ENCODE results near the gene EXOC6.

Gene EXOC6

DNA sequence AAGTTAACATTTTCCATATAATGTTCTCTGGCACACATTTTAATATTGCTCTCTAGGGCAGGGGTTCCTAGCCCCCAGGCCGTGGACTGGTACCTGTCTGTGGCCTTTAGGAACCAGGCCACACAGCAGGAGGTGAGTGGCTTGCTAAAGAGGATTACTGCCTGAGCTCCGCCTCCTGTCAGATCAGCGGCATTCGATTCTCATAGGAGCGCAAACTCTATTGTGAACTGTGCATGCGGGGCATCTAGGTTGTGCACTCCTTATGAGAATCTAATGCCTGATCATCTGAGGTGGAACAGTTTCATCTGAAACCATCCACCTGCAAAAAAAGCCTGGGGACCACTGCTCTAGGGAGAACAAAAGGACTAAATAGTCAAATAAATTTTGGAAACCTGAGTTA is 65.7 kb downstream of the EXOC6 start:
- H3K79me2 ChIP-seq (ENCODE audit: insufficient read depth, low read depth): no peaks in the 10 kb centered on the region

DNA sequence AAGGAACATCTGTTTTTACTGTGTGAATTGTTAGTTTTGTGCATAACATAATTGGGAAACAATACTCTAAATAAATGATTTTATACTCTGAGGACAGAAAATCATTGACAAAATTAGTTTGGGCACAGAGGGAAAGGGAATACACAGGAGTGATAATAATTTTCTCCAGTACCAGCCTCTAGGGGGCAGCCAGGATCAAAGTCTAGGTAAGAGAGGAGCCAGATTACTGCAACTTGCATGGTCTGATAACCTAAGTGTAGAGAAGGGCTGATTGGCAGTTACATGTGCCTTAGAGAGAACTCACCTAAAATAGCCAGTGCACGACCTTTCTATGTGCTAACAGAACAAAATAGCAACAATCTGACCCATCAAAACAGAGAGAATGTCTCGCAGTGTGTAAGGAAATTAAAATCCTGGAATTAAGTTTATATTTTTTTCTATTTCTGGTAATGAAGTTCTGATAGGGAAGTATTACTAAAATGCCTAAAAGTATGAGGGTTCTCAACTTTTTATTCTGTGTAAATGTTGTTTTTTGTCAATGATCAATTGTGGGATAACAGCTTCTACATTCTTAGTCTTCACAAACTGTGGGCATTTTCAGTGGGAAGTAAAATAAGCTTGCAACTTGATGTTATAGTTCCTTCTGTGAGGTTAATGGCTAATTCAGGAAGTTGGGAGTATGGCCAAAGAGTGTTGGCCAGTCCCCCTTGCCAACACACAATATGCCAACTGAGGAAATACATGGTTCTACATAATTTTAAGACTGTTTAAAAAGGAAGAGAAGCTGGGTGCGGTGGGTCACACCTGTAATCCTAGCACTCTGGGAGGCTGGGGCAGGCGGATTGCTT is 66.4 kb downstream of the EXOC6 start:
- TF ChIP-seq, protein P1, sequence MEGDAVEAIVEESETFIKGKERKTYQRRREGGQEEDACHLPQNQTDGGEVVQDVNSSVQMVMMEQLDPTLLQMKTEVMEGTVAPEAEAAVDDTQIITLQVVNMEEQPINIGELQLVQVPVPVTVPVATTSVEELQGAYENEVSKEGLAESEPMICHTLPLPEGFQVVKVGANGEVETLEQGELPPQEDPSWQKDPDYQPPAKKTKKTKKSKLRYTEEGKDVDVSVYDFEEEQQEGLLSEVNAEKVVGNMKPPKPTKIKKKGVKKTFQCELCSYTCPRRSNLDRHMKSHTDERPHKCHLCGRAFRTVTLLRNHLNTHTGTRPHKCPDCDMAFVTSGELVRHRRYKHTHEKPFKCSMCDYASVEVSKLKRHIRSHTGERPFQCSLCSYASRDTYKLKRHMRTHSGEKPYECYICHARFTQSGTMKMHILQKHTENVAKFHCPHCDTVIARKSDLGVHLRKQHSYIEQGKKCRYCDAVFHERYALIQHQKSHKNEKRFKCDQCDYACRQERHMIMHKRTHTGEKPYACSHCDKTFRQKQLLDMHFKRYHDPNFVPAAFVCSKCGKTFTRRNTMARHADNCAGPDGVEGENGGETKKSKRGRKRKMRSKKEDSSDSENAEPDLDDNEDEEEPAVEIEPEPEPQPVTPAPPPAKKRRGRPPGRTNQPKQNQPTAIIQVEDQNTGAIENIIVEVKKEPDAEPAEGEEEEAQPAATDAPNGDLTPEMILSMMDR (conservative IDR thresholded peaks at IDR 0.05; ENCODE audit: low read depth, low read length): peak; percentile 78

More for the DNA sequence above, 65.7 kb downstream of the EXOC6 start:
- TF ChIP-seq, protein P1 (conservative IDR thresholded peaks at IDR 0.05; ENCODE audit: low read depth, low read length): no peak
- H3K27ac ChIP-seq: no peak overlapping the region
- H4K20me1 ChIP-seq (ENCODE audit: insufficient read depth): no peaks in the 10 kb centered on the region
- H3K4me1 ChIP-seq (ENCODE audit: low read depth, poor library complexity, severe bottlenecking): peaks cover 10% of the 10 kb centered on the region
- no peaks in the 10 kb centered on the region for H3K36me3 ChIP-seq (ENCODE audit: insufficient read depth)
- H3K4me2 ChIP-seq: no peak overlapping the region
- H2AFZ ChIP-seq (ENCODE audit: low read depth): no peak overlapping the region
- H3K27me3 ChIP-seq (ENCODE audit: insufficient read depth, low read depth): no peaks in the 10 kb centered on the region
- no peak overlapping the region for H3K4me3 ChIP-seq (IDR thresholded peaks at IDR 0.05; ENCODE audit: insufficient read depth, low read depth, low read length)
- H3K9ac ChIP-seq: no peak overlapping the region

GRCh38 chr10:92915892-92916291 is 67.6 kb downstream of the EXOC6 start:
- H3K36me3 ChIP-seq (ENCODE audit: insufficient read depth): no peaks in the 10 kb centered on the region
- H3K4me2 ChIP-seq: no peak overlapping the region
- H3K79me2 ChIP-seq (ENCODE audit: insufficient read depth, low read depth): no peaks in the 10 kb centered on the region
- H3K27ac ChIP-seq: no peak overlapping the region
- H3K4me1 ChIP-seq (ENCODE audit: low read depth, poor library complexity, severe bottlenecking): peaks cover 10% of the 10 kb centered on the region
- H2AFZ ChIP-seq (ENCODE audit: low read depth): no peak overlapping the region
- no peaks in the 10 kb centered on the region for H3K27me3 ChIP-seq (ENCODE audit: insufficient read depth, low read depth)
- TF ChIP-seq, protein P1 (conservative IDR thresholded peaks at IDR 0.05; ENCODE audit: low read depth, low read length): no peak
- no peak overlapping the region for H3K4me3 ChIP-seq (IDR thresholded peaks at IDR 0.05; ENCODE audit: insufficient read depth, low read depth, low read length)
- H3K9ac ChIP-seq: no peak overlapping the region
- no peaks in the 10 kb centered on the region for H4K20me1 ChIP-seq (ENCODE audit: insufficient read depth)

More for the DNA sequence above, 66.4 kb downstream of the EXOC6 start:
- no peak overlapping the region for H2AFZ ChIP-seq (ENCODE audit: low read depth)
- no peak overlapping the region for H3K9ac ChIP-seq
- peaks cover 10% of the 10 kb centered on the region for H3K4me1 ChIP-seq (ENCODE audit: low read depth, poor library complexity, severe bottlenecking)
- H3K4me3 ChIP-seq (IDR thresholded peaks at IDR 0.05; ENCODE audit: insufficient read depth, low read depth, low read length): no peak overlapping the region
- no peaks in the 10 kb centered on the region for H4K20me1 ChIP-seq (ENCODE audit: insufficient read depth)
- no peaks in the 10 kb centered on the region for H3K27me3 ChIP-seq (ENCODE audit: insufficient read depth, low read depth)
- no peak overlapping the region for H3K4me2 ChIP-seq
- no peak overlapping the region for H3K27ac ChIP-seq
- H3K36me3 ChIP-seq (ENCODE audit: insufficient read depth): no peaks in the 10 kb centered on the region
- H3K79me2 ChIP-seq (ENCODE audit: insufficient read depth, low read depth): no peaks in the 10 kb centered on the region

- H4K20me1 ChIP-seq (ENCODE audit: insufficient read depth): no peaks in the 10 kb centered on the region
- H3K9ac ChIP-seq: no peak overlapping the region
- no peak overlapping the region for H3K4me2 ChIP-seq
- no peaks in the 10 kb centered on the region for H3K36me3 ChIP-seq (ENCODE audit: insufficient read depth)
- no peaks in the 10 kb centered on the region for H3K79me2 ChIP-seq (ENCODE audit: insufficient read depth, low read depth)
- H3K27me3 ChIP-seq (ENCODE audit: insufficient read depth, low read depth): no peaks in the 10 kb centered on the region
- H3K4me1 ChIP-seq (ENCODE audit: low read depth, poor library complexity, severe bottlenecking): peaks cover 10% of the 10 kb centered on the region
- no peak overlapping the region for H3K4me3 ChIP-seq (IDR thresholded peaks at IDR 0.05; ENCODE audit: insufficient read depth, low read depth, low read length)
- TF ChIP-seq, protein P1 (conservative IDR thresholded peaks at IDR 0.05; ENCODE audit: low read depth, low read length): no peak
- H3K27ac ChIP-seq: no peak overlapping the region
- H2AFZ ChIP-seq (ENCODE audit: low read depth): no peak overlapping the region
Measured at GRCh38 chr10:92916433-92916832, 68.1 kb downstream of the EXOC6 start.

Data from KMS-11 (cell line).